ENCODE measurements around the gene ADGRL3. TPM values are rescaled to one million over a fixed set of nuclear protein-coding genes. Genes with fewer than 3 reads are reported as not detected.
"Not testable (repeated sequence)": the region's sequence is repeated elsewhere in the genome, so short reads cannot be mapped to it uniquely, and the experiment has no call there.

The ADGRL3 gene
- total RNA-seq, 1 experiment from 2014 or later = not detected

- no peak for DNase-seq (ENCODE audit: low read depth in 1 of 2, low spot score in 2 of 2)
- no peak overlapping the region for H3K27ac ChIP-seq
- no peaks in the 10 kb centered on the region for H3K36me3 ChIP-seq
- no peaks in the 10 kb centered on the region for H3K27me3 ChIP-seq (replicated peaks)
- no peaks in the 10 kb centered on the region for H3K9me3 ChIP-seq (replicated peaks)
- no peaks in the 10 kb centered on the region for H3K4me1 ChIP-seq (replicated peaks)
- H3K4me3 ChIP-seq = no peak overlapping the region
Measured at GRCh38 chr4:61312526-61312925, 112.4 kb downstream of the ADGRL3 start.

GRCh38 chr4:61318431-61318830 is 118.3 kb downstream of the ADGRL3 start:
- Histone ChIP-seq H3K4me1 (replicated peaks) (no peaks in the 10 kb centered on the region), H3K36me3 (no peaks in the 10 kb centered on the region), H3K27ac (no peak overlapping the region), H3K27me3 (replicated peaks) (no peaks in the 10 kb centered on the region), H3K4me3 (no peak overlapping the region), H3K9me3 (replicated peaks) (no peaks in the 10 kb centered on the region)
- no peak for DNase-seq (ENCODE audit: low read depth in 1 of 2, low spot score in 2 of 2)

GRCh38 chr4:61319156-61319555 is 119.0 kb downstream of the ADGRL3 start:
- Histone ChIP-seq H3K4me3 (no peak overlapping the region), H3K36me3 (no peaks in the 10 kb centered on the region), H3K27ac (no peak overlapping the region), H3K4me1 (replicated peaks) (no peaks in the 10 kb centered on the region), H3K27me3 (replicated peaks) (no peaks in the 10 kb centered on the region), H3K9me3 (replicated peaks) (no peaks in the 10 kb centered on the region)
- no peak for DNase-seq (ENCODE audit: low read depth in 1 of 2, low spot score in 2 of 2)

GRCh38 chr4:61320154-61320553 is 120.0 kb downstream of the ADGRL3 start:
- no peak for DNase-seq (ENCODE audit: low read depth in 1 of 2, low spot score in 2 of 2)

GRCh38 chr4:61320631-61321030 is 120.5 kb downstream of the ADGRL3 start:
- H3K9me3 ChIP-seq (replicated peaks) = no peaks in the 10 kb centered on the region
- no peaks in the 10 kb centered on the region for H3K36me3 ChIP-seq
- H3K4me3 ChIP-seq = no peak overlapping the region
- no peak for DNase-seq (ENCODE audit: low read depth in 1 of 2, low spot score in 2 of 2)
- no peak overlapping the region for H3K27ac ChIP-seq
- no peaks in the 10 kb centered on the region for H3K27me3 ChIP-seq (replicated peaks)
- no peaks in the 10 kb centered on the region for H3K4me1 ChIP-seq (replicated peaks)

More at GRCh38 chr4:61320154-61320553, 120.0 kb downstream of the ADGRL3 start:
- H3K9me3 ChIP-seq (replicated peaks) = no peaks in the 10 kb centered on the region
- H3K36me3 ChIP-seq = no peaks in the 10 kb centered on the region
- H3K27ac ChIP-seq = no peak overlapping the region
- H3K27me3 ChIP-seq (replicated peaks) = no peaks in the 10 kb centered on the region
- H3K4me1 ChIP-seq (replicated peaks) = no peaks in the 10 kb centered on the region
- H3K4me3 ChIP-seq = no peak overlapping the region

GRCh38 chr4:61332693-61333092 is 132.6 kb downstream of the ADGRL3 start:
- H3K9me3 ChIP-seq (replicated peaks) = no peaks in the 10 kb centered on the region
- DNase-seq (ENCODE audit: low read depth in 1 of 2, low spot score in 2 of 2) = no peak
- H3K4me3 ChIP-seq = no peak overlapping the region
- no peak overlapping the region for H3K27ac ChIP-seq
- no peaks in the 10 kb centered on the region for H3K36me3 ChIP-seq
- no peaks in the 10 kb centered on the region for H3K4me1 ChIP-seq (replicated peaks)
- no peaks in the 10 kb centered on the region for H3K27me3 ChIP-seq (replicated peaks)

- no peak for DNase-seq (ENCODE audit: low read depth in 1 of 2, low spot score in 2 of 2)
- H3K27me3 ChIP-seq (replicated peaks) = no peaks in the 10 kb centered on the region
- H3K9me3 ChIP-seq (replicated peaks) = no peaks in the 10 kb centered on the region
- H3K27ac ChIP-seq = no peak overlapping the region
- H3K36me3 ChIP-seq = no peaks in the 10 kb centered on the region
- H3K4me3 ChIP-seq = no peak overlapping the region
- no peaks in the 10 kb centered on the region for H3K4me1 ChIP-seq (replicated peaks)
Measured at GRCh38 chr4:61333490-61333889, 133.4 kb downstream of the ADGRL3 start.

- Histone ChIP-seq H3K4me1 (replicated peaks) (no peaks in the 10 kb centered on the region), H3K36me3 (no peaks in the 10 kb centered on the region), H3K4me3 (no peak overlapping the region), H3K27me3 (replicated peaks) (no peaks in the 10 kb centered on the region), H3K9me3 (replicated peaks) (no peaks in the 10 kb centered on the region), H3K27ac (no peak overlapping the region)
- DNase-seq (ENCODE audit: low read depth in 1 of 2, low spot score in 2 of 2) = no peak
Measured at GRCh38 chr4:61335241-61335763, 135.2 kb downstream of the ADGRL3 start.

- no peaks in the 10 kb centered on the region for H3K9me3 ChIP-seq (replicated peaks)
- DNase-seq (ENCODE audit: low read depth in 1 of 2, low spot score in 2 of 2) = no peak
- no peaks in the 10 kb centered on the region for H3K27me3 ChIP-seq (replicated peaks)
- no peaks in the 10 kb centered on the region for H3K4me1 ChIP-seq (replicated peaks)
- no peak overlapping the region for H3K27ac ChIP-seq
- no peak overlapping the region for H3K4me3 ChIP-seq
- H3K36me3 ChIP-seq = no peaks in the 10 kb centered on the region
Measured at GRCh38 chr4:61336488-61336887, 136.4 kb downstream of the ADGRL3 start.

- Histone ChIP-seq H3K4me3 (no peak overlapping the region), H3K27ac (no peak overlapping the region), H3K36me3 (no peaks in the 10 kb centered on the region), H3K4me1 (replicated peaks) (no peaks in the 10 kb centered on the region), H3K9me3 (replicated peaks) (no peaks in the 10 kb centered on the region), H3K27me3 (replicated peaks) (no peaks in the 10 kb centered on the region)
- no peak for DNase-seq (ENCODE audit: low read depth in 1 of 2, low spot score in 2 of 2)
Measured at GRCh38 chr4:61336916-61337315, 136.8 kb downstream of the ADGRL3 start.

- Histone ChIP-seq H3K36me3 (no peaks in the 10 kb centered on the region), H3K4me1 (replicated peaks) (no peaks in the 10 kb centered on the region), H3K27ac (no peak overlapping the region), H3K4me3 (no peak overlapping the region), H3K9me3 (replicated peaks) (no peaks in the 10 kb centered on the region), H3K27me3 (replicated peaks) (no peaks in the 10 kb centered on the region)
- DNase-seq (ENCODE audit: low read depth in 1 of 2, low spot score in 2 of 2) = no peak
Measured at GRCh38 chr4:61342061-61342460, 141.9 kb downstream of the ADGRL3 start.

- Histone ChIP-seq H3K27me3 (replicated peaks) (no peaks in the 10 kb centered on the region), H3K4me1 (replicated peaks) (no peaks in the 10 kb centered on the region), H3K27ac (no peak overlapping the region), H3K4me3 (no peak overlapping the region), H3K9me3 (replicated peaks) (no peaks in the 10 kb centered on the region), H3K36me3 (no peaks in the 10 kb centered on the region)
- DNase-seq (ENCODE audit: low read depth in 1 of 2, low spot score in 2 of 2) = no peak
Measured at GRCh38 chr4:61350932-61351331, 150.8 kb downstream of the ADGRL3 start.

GRCh38 chr4:61356696-61357095 is 156.6 kb downstream of the ADGRL3 start:
- no peaks in the 10 kb centered on the region for H3K9me3 ChIP-seq (replicated peaks)
- DNase-seq (ENCODE audit: low read depth in 1 of 2, low spot score in 2 of 2) = no peak
- no peak overlapping the region for H3K27ac ChIP-seq
- H3K4me3 ChIP-seq = no peak overlapping the region
- H3K27me3 ChIP-seq (replicated peaks) = no peaks in the 10 kb centered on the region
- no peaks in the 10 kb centered on the region for H3K4me1 ChIP-seq (replicated peaks)
- H3K36me3 ChIP-seq = no peaks in the 10 kb centered on the region

- no peak for DNase-seq (ENCODE audit: low read depth in 1 of 2, low spot score in 2 of 2)
- Histone ChIP-seq H3K9me3 (replicated peaks) (no peaks in the 10 kb centered on the region), H3K36me3 (no peaks in the 10 kb centered on the region), H3K27me3 (replicated peaks) (no peaks in the 10 kb centered on the region), H3K27ac (no peak overlapping the region), H3K4me1 (replicated peaks) (no peaks in the 10 kb centered on the region), H3K4me3 (no peak overlapping the region)
Measured at GRCh38 chr4:61359301-61359700, 159.2 kb downstream of the ADGRL3 start.

- DNase-seq (ENCODE audit: low read depth in 1 of 2, low spot score in 2 of 2); H3K27me3 ChIP-seq (replicated peaks); H3K9me3 ChIP-seq (replicated peaks); H3K27ac ChIP-seq; H3K4me3 ChIP-seq; H3K36me3 ChIP-seq; H3K4me1 ChIP-seq (replicated peaks): not testable (repeated sequence)
Measured at GRCh38 chr4:61372817-61373216, 172.7 kb downstream of the ADGRL3 start.
